Measurements from ENCODE around the gene ZNF211.

GRCh38 chr19:57613941-57614743 is 18.8 kb upstream of the ZNF211 start, which contains the start of gene ZNF134:
- TF ChIP-seq CTCF (IDR thresholded peaks at IDR 0.05 in 4 of 5, conservative IDR thresholded peaks at IDR 0.05 in 1 of 5) (peak in 3 of 5 experiments; percentile 21 to 41 (median 25)), POLR2A (IDR thresholded peaks at IDR 0.05) (peak in 1 of 2 donors; percentile 36)
